Smooth muscle cell (in vitro differentiated cells): ENCODE measurements around the gene TMEM131. TPM values are rescaled to one million over a fixed set of nuclear protein-coding genes. Genes with fewer than 3 reads are reported as not detected.

Source experiments
- DNase-seq: peaks from one replicate; lab custom pipeline; 2025; ENCODE audit not compliant: unreplicated experiment; lab: John Stamatoyannopoulos, UW
- H2AFZ ChIP-seq: fragments of 200-600 bp; sonication (generic); 2 replicates; pipeline ENCODE4 v1.6.0; 2016; ENCODE audit warnings: antibody characterized with exemption, low read depth, mild to moderate bottlenecking
- H3F3A ChIP-seq: fragments of 200-600 bp; sonication (generic); 2 replicates; pipeline ENCODE4 v1.6.0; 2017; ENCODE audit warnings: antibody characterized with exemption, low read depth
- H3K27ac ChIP-seq: fragments of 200-600 bp; sonication (generic); 2 replicates; pipeline ENCODE4 v1.5.1; 2016; ENCODE audit warnings: low read depth, mild to moderate bottlenecking
- H3K27me3 ChIP-seq: fragments of 200-600 bp; sonication (generic); 2 replicates; pipeline ENCODE4 v1.6.1; 2016; ENCODE audit warnings: low read depth, mild to moderate bottlenecking
- H3K36me3 ChIP-seq: fragments of 200-600 bp; sonication (generic); 2 replicates; pipeline ENCODE4 v1.5.1; 2016; ENCODE audit warnings: low read depth
- H3K4me1 ChIP-seq: fragments of 200-600 bp; sonication (generic); 2 replicates; pipeline ENCODE4 v1.5.1; 2016; ENCODE audit warnings: low read depth
- H3K4me2 ChIP-seq: fragments of 200-600 bp; sonication (generic); 2 replicates; pipeline ENCODE4 v1.6.0; 2016; ENCODE audit warnings: mild to moderate bottlenecking
- H3K4me3 ChIP-seq: fragments of 200-600 bp; sonication (generic); 2 replicates; pipeline ENCODE4 v1.5.1; 2016; ENCODE audit warnings: mild to moderate bottlenecking
- H3K79me2 ChIP-seq: fragments of 200-600 bp; sonication (generic); 2 replicates; pipeline ENCODE4 v1.6.0; 2016; ENCODE audit warnings: low read depth, mild to moderate bottlenecking
- H3K9ac ChIP-seq: fragments of 200-600 bp; sonication (generic); 2 replicates; pipeline ENCODE4 v1.6.0; 2016; ENCODE audit warnings: low read depth
- H3K9me3 ChIP-seq: fragments of 200-600 bp; sonication (generic); replicated peaks from 2 replicates; pipeline ENCODE4 v1.5.1; 2016; ENCODE audit warnings: low read depth
- H4K20me1 ChIP-seq: fragments of 200-600 bp; sonication (generic); 2 replicates; pipeline ENCODE4 v1.6.0; 2016; ENCODE audit warnings: low read depth
- CTCF ChIP-seq: fragments of 200-600 bp; sonication (generic); IDR thresholded peaks from 2 replicates; pipeline ENCODE4 v1.5.1; 2017; ENCODE audit warnings: borderline replicate concordance, mild to moderate bottlenecking, antibody characterized with exemption; ENCODE audit not compliant: insufficient read depth, poor library complexity, severe bottlenecking
- WGBS: methylation state at CpG from one replicate; pipeline ENCODE4 v1.1.7; 2016; ENCODE audit warnings: low lambda C conversion rate; 5-methylcytosine and 5-hydroxymethylcytosine counted together
- polyA plus RNA-seq: library from polyadenylated mRNA; unstranded; fragments of >200 nt; fragmentation: Nextera tagmentation; extraction: Ambion mirVana; gene quantifications from 2 replicates; pipeline ENCODE4 v1.2.1, GENCODE V29; 2016
- total RNA-seq: library from RNA; depleted of rRNA; stranded (reverse); fragments of >200 nt; gene quantifications from 2 replicates; pipeline ENCODE4 v1.2.3, GENCODE V29; 2014

Gene TMEM131
- total and polyA plus RNA-seq, 2 experiments from 2014 or later, result 16.7 to 32.3 TPM

- H2AFZ ChIP-seq, result no peak overlapping the region
- no peaks in the 10 kb centered on the region for H4K20me1 ChIP-seq
- H3K9ac ChIP-seq, result no peak overlapping the region
- no peak overlapping the region for H3K4me3 ChIP-seq
- no peak for TF ChIP-seq CTCF
- H3K79me2 ChIP-seq, result no peaks in the 10 kb centered on the region
- H3K36me3 ChIP-seq, result no peaks in the 10 kb centered on the region
- H3F3A ChIP-seq, result no peaks in the 10 kb centered on the region
- no peaks in the 10 kb centered on the region for H3K27me3 ChIP-seq
- H3K9me3 ChIP-seq, result no peaks in the 10 kb centered on the region
- no peak overlapping the region for H3K4me2 ChIP-seq
- peaks cover 4% of the 10 kb centered on the region for H3K4me1 ChIP-seq
- 84% methylated on average over 10 of the region's 10 CpGs for WGBS
- H3K27ac ChIP-seq, result no peak overlapping the region
- no peak for DNase-seq
These were observed 250.1 kb downstream of the TMEM131 start for GRCh38 chr2:97745474-97746174.

- peaks cover 4% of the 10 kb centered on the region for H3K4me1 ChIP-seq
- no peak overlapping the region for H3K4me2 ChIP-seq
- no peaks in the 10 kb centered on the region for H4K20me1 ChIP-seq
- no peak overlapping the region for H3K27ac ChIP-seq
- WGBS, result 90% methylated on average over 6 of the region's 6 CpGs
- no peak overlapping the region for H3K4me3 ChIP-seq
- no peak overlapping the region for H3K9ac ChIP-seq
- H2AFZ ChIP-seq, result no peak overlapping the region
- H3K9me3 ChIP-seq, result no peaks in the 10 kb centered on the region
- TF ChIP-seq CTCF, result no peak
- H3F3A ChIP-seq, result no peaks in the 10 kb centered on the region
- no peak for DNase-seq
- no peaks in the 10 kb centered on the region for H3K79me2 ChIP-seq
- H3K36me3 ChIP-seq, result no peaks in the 10 kb centered on the region
- H3K27me3 ChIP-seq, result no peaks in the 10 kb centered on the region
These were observed 251.8 kb downstream of the TMEM131 start for GRCh38 chr2:97743913-97744312.

- TF ChIP-seq CTCF, result no peak
- Histone ChIP-seq H3K36me3 (no peaks in the 10 kb centered on the region), H3K9me3 (no peaks in the 10 kb centered on the region), H3K27me3 (no peaks in the 10 kb centered on the region), H3K79me2 (no peaks in the 10 kb centered on the region), H2AFZ (no peak overlapping the region), H3F3A (no peaks in the 10 kb centered on the region), H3K9ac (no peak overlapping the region), H3K4me3 (no peak overlapping the region), H3K4me2 (no peak overlapping the region), H3K27ac (no peak overlapping the region), H3K4me1 (no peaks in the 10 kb centered on the region), H4K20me1 (no peaks in the 10 kb centered on the region)
- no peak for DNase-seq
- WGBS, result 85% methylated on average over 4 of the region's 4 CpGs
These were observed 253.3 kb downstream of the TMEM131 start for GRCh38 chr2:97742381-97742847.

GRCh38 chr2:97741686-97742085 lies 254.1 kb downstream of the TMEM131 start:
- DNase-seq, result no peak
- WGBS, result 95% methylated on average over 4 of the region's 4 CpGs
- no peaks in the 10 kb centered on the region for H3K9me3 ChIP-seq
- no peaks in the 10 kb centered on the region for H3K4me1 ChIP-seq
- no peaks in the 10 kb centered on the region for H3K27me3 ChIP-seq
- no peak for TF ChIP-seq CTCF
- H3K27ac ChIP-seq, result no peak overlapping the region
- H3K36me3 ChIP-seq, result no peaks in the 10 kb centered on the region
- H2AFZ ChIP-seq, result no peak overlapping the region
- no peaks in the 10 kb centered on the region for H3K79me2 ChIP-seq
- H3K4me3 ChIP-seq, result no peak overlapping the region
- H4K20me1 ChIP-seq, result no peaks in the 10 kb centered on the region
- H3F3A ChIP-seq, result no peaks in the 10 kb centered on the region
- no peak overlapping the region for H3K9ac ChIP-seq
- H3K4me2 ChIP-seq, result no peak overlapping the region
